MM.1S (cell line): ENCODE measurements around the gene HLA-E.

Experiments used
- EZH2 ChIP-seq: fragments of 300-600 bp; sonication (generic); optimal IDR thresholded peaks from 2 replicates; pipeline ENCODE3; 2017; ENCODE audit warnings: low read depth, mild to moderate bottlenecking, antibody characterized with exemption, low read length, mixed read lengths
- EZH2phosphoT487 ChIP-seq: fragments of 300-600 bp; sonication (generic); IDR thresholded peaks from 2 replicates; pipeline ENCODE4 v1.6.1; 2018; ENCODE audit warnings: antibody characterized with exemption, low read length
- TF ChIP-seq, protein P1 (sequence below): fragments of 300-600 bp; sonication (generic); IDR thresholded peaks from 2 replicates; pipeline ENCODE4 v1.5.1; 2016; ENCODE audit warnings: antibody characterized with exemption, low read length, mixed read lengths

DNA sequence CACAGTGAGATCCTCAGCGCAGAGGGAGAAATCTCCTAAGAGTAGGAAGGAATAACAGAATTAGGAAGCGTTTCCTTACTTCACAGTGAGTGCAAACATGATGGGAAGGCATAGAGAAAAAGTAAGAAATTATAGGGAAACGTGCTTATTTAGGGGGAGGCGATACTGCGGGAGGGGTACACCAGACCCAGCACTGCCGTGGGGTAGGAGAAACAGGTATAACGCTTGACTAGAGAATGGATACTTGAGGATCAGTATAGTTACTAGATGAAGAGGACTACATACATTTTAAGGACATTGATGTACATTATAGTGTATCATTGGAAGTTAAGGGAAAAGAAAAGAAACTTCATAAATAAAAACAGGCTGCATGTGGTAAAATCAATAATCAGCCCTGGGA, 26.8 kb upstream of the HLA-E start:
- TF ChIP-seq, protein P1, sequence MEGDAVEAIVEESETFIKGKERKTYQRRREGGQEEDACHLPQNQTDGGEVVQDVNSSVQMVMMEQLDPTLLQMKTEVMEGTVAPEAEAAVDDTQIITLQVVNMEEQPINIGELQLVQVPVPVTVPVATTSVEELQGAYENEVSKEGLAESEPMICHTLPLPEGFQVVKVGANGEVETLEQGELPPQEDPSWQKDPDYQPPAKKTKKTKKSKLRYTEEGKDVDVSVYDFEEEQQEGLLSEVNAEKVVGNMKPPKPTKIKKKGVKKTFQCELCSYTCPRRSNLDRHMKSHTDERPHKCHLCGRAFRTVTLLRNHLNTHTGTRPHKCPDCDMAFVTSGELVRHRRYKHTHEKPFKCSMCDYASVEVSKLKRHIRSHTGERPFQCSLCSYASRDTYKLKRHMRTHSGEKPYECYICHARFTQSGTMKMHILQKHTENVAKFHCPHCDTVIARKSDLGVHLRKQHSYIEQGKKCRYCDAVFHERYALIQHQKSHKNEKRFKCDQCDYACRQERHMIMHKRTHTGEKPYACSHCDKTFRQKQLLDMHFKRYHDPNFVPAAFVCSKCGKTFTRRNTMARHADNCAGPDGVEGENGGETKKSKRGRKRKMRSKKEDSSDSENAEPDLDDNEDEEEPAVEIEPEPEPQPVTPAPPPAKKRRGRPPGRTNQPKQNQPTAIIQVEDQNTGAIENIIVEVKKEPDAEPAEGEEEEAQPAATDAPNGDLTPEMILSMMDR, result no peak
- TF ChIP-seq EZH2, result no peak
- TF ChIP-seq EZH2phosphoT487, result no peak
